Stimulated activated CD4-positive, alpha-beta T cell treated with anti-CD3 and anti-CD28 coated beads, Interleukin-15, amount 100 ng/mL, for 1 hour (primary cell): ENCODE data around the gene SUSD6.
"Not testable (repeated sequence)": the region's sequence is repeated elsewhere in the genome, so short reads cannot be mapped to it uniquely, and the experiment has no call there.

ENCODE experiments used
- DNase-seq, 2 donors: peaks; one replicate each; pipeline ENCODE4 v3.0.0-alpha.2; 2020; ENCODE audit warnings: low read depth in 1 of 2, low spot score in 1 of 2

Gene SUSD6

GRCh38 chr14:69647213-69647612 lies 35.8 kb downstream of the SUSD6 start:
- DNase-seq = no peak

DNA sequence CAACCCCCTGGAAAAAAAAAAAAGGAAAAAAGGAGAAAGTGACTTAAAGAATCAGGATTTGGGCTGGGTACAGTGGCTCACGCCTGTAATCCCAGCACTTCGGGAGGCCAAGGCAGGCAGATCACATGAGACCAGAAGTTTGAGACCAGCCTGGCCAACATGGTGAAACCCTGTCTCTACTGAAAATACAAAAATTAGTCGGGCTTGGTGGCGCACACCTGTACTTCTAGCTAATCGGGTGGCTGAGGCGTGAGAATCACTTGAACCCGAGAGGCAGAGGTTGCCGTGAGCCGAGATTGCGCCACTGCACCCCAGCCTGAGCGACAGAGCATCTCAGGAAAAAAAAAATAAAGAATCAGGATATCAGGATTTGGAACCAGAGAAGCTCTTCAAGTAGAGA lies 36.2 kb downstream of the SUSD6 start:
- DNase-seq = not testable (repeated sequence)

GRCh38 chr14:69648480-69649451 lies 37.4 kb downstream of the SUSD6 start:
- no peak for DNase-seq

DNA sequence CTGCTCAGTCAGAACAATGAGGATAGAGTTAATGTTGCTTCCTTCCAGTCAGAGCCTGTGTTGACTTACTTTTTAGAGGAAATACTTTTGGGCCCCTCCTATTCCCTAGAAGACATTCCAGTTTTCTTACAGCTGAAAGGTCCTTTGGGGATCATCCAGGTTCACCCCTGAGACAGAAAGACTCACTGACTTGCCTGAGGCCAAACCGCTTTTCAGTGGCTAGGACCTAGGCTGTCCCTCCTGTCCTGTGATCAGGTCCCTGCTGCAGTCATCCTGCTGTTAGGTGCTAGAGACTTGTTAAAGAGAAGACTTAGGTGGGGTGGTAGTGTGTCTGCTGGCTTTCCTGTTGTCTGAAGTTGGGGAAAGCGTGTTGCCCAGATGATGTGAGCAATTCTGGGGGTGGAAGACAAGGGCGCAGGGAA lies 39.6 kb downstream of the SUSD6 start:
- no peak for DNase-seq

GRCh38 chr14:69651664-69652063 lies 40.3 kb downstream of the SUSD6 start:
- DNase-seq = no peak

GRCh38 chr14:69652942-69653684 lies 41.7 kb downstream of the SUSD6 start:
- DNase-seq = no peak

GRCh38 chr14:69654116-69654515 lies 42.7 kb downstream of the SUSD6 start:
- no peak for DNase-seq

DNA sequence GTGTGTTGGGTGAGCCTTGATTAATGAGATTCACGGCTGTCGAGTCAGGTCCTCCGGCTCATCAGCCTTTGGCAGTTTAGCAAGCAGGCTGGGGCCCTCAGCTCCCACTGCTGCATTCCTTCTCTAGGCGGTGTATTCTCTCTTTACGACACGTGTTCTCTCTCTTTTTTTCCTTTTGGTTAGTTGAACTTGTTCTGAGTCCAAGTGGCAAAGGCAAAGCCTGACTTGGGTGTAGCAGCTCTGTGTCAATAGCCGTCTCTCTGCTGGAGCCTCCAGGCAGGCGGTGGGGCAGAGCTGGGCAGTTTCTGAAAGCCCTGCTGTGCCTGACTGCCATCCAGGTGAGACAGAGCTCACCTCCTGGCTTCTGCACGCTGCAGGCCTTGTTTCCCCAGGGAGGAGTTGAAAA lies 46.6 kb downstream of the SUSD6 start:
- no peak for DNase-seq

DNA sequence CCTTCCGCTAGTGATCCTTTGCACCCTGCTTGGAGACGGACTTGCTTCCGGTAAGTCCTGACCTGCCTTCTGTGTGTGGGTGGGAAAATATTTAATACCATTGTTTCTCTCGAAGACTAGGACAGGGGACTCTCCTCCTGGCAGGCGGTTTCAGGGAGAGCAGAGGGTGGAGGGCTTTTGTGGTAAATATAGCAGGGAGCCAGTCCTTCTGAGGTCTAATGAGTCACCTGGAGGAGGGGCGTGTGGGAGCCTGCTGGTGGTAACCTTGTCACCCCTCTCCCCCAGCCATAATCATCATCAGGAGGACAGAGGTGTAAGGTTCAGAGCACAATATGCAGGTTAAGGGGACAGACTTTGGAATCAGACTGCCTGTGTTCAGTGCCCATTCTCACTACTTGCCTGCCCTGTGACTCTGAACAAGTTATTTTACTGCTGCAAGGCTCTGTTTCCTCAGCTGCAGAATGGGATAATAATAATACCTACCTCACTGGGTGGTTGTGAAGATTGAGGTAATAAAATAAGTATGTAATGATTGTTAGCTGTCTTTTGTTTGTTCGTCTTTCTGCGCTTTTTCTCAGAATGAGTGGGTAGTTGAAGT lies 47.4 kb downstream of the SUSD6 start:
- DNase-seq = no peak

DNA sequence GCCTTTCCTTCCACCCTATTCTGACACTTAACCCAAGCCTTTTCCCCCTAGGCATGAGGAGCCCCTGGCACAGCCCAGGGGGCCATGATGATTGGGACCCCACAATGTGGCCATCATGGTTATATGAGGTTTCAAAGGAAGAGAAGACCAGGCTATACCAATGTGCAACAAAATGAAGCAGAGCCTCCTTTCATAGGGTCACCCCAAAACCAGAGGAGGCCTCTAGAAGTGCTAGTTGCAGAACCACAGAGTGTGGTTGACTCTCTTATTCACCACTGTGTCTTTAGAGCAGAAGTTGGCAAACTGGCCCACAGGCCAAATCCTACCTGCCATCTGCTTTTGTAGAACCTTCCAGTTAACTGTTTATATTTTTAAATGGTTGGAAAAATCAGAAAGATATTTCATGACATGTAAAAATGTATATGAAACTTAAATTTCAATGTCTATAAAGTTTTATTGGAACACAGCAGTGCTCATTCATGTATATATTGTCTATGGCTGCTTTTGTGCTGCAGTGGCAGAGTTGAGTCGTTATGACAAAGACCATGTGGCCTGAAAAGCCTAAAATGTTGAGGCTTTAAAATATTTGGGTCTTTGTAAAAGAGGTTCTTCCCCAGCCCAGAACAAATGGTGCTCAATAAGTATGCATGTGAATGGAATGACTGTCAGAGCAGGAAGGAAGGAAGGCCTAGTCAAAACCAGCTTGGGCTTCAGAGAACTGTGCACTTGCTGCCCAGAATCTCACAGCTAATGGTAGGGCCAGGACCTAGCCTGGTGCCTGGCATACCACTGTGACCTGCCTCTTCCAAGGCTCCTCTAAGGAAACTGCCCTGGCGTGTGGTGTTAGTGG lies 49.2 kb downstream of the SUSD6 start:
- no peak for DNase-seq

DNA sequence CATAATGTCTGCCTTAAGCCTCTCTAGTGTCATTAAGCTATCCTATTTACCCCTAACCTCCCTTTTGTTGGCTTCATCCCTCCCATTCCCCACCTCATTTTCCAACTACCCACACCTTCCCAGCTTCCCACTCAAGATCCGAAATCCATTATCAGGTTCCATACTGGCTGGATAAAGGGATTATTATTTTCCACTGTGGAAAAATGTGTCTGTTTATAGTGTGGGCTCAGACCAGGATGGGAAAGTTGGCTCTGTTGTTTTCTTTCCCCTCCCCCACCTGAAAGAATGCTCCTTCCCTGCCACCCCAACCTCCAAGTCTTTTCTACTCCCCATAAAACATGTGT lies 49.8 kb downstream of the SUSD6 start:
- DNase-seq = no peak

GRCh38 chr14:69662636-69663299 lies 51.4 kb downstream of the SUSD6 start:
- no peak for DNase-seq

DNA sequence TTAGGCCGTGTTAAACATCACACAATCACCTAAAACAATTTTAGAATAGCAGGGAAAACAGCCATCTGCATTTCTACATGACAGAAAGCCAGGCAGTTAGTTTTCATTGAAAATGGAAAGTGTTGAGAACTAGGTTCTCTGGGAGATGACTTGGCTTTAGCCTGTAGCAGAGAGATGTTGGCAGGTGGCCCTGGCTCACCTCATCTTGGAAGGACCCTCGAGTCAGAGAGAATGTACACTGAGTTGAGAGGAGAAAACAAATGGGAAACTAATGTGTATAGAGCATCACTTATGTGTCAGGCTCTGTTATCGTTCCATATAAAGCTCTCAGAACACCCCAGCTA lies 51.9 kb downstream of the SUSD6 start:
- no peak for DNase-seq

DNA sequence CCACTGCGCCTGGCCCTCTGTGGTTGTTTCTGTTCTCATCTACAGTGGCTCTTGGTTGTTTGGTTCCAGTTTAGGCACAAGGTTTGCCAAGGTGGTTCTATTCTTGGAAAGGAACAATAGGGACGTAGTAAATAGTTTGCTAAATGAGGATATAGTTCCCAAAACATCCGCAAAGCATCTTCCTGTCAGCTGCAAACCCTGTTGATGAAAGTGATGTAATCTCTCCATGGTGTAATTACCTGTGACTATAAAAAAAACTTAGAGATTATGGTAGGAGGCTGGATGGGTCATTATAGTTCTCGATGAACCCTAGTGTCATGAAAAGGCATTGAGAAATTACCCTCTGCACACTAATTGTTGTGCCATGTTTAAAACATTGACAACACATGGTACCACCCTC lies 52.9 kb downstream of the SUSD6 start:
- no peak for DNase-seq

DNA sequence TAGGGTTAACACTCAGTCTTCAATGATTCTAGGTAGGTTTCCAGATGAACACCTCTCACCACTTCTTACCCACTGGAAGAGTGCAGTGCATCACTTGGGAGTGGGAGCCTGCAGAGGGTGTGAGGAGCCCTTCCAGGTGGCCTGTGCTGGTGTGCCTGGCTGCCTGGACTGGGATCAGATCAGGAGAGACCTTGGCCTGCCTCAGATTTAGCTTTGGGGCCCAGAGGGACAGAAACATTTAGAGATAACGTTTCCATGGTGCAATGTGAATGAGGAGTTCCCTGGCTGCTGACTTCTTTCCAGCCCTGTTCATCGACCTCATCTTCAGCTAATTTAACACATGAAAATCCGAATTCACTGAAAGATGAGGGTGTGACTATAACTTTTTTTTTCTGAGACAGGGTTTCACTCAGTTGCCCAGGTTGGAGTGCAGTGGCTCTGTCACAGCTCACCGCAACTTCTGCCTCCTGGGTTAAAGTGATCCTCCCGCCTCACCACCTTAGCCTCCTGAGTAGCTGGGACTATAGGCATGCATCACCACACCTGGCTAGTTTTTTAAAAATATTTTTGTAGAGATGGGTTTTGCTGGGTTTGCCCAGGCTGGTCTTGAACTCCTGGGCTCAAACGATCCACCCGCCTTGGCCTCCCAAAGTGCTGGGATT lies 53.6 kb downstream of the SUSD6 start:
- DNase-seq = no peak

GRCh38 chr14:69665631-69666030 lies 54.2 kb downstream of the SUSD6 start:
- no peak for DNase-seq

DNA sequence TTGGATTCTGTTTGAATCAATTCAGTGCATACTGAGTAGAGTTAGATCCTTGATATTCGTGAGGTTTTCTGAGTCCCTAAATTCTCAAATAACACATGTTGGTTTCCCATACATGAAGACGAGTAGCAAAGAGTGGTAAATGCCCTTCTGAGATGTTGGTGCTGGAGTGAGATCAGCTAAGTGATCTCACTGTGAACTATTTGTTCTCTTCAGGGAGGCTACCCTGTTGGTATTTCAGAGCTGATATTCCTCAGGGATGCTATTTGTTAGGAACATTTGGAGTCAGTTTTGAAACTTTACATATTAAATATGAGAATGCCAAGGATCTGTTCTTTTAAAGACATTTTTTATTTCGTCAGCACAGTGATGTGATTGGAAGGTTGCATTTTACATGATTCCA lies 54.7 kb downstream of the SUSD6 start:
- DNase-seq = no peak

DNA sequence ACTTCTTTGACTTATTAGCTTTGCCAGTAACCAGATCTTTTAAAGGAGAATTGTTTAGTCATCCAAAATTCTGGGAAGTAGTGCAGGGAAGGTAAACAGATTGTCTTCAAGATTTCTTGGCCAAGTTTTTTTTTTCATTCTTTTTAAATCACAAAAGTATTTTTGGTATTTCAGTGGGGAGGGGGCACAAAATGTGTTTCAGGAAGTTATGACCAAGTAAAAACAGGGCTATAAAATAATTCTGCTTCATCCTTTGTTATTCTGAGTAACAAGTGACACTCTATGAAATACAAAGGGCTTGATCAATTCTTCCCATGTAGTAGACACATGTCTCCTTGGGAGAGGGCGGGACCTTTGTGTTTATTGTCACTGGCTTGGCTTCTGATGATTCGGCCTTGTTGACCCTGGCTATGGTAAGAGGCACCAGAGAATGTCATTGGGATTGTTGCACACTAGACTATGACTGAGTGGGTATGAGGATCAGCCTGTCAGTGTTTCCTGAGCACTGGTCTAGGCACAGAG lies 55.4 kb downstream of the SUSD6 start:
- DNase-seq = no peak

DNA sequence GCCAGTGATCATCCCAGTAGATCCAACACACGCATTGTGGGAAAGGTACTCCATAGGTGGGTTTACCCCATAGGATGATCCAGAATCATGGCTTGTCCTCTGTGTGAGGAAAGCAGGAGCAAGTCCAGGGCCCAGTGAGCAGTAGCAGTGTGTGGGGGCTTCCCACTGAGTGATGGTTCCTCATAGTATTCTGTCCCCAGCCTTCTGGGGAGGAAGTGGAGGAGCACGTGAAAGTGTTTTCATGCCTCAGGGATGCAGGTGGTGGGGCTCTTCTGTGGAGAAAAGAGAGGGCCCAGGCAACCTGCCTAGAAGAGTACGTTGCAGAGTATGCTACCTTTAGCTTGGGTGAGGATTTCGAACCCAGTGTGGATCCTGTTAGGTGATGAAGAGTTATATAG lies 56.5 kb downstream of the SUSD6 start:
- DNase-seq = no peak

GRCh38 chr14:69669375-69669774 lies 58.0 kb downstream of the SUSD6 start:
- DNase-seq = no peak
